HEK293T (cell line): Measurements from ENCODE around the gene TRIM10.

Experiments used
- CTBP1 ChIP-seq: fragments of 450-650 bp; IDR thresholded peaks from 2 replicates; pipeline ENCODE4 v1.6.1; 2016; ENCODE audit warnings: borderline replicate concordance
- ELF4 ChIP-seq: fragments of 450-650 bp; IDR thresholded peaks from 2 replicates; pipeline ENCODE4 v1.6.1; 2017; ENCODE audit warnings: antibody characterized with exemption
- FOXM1 ChIP-seq: fragments of 450-650 bp; IDR thresholded peaks from 2 replicates; pipeline ENCODE4 v1.6.1; 2017; ENCODE audit warnings: mild to moderate bottlenecking, borderline replicate concordance
- NFRKB ChIP-seq: fragments of 450-650 bp; IDR thresholded peaks from 2 replicates; pipeline ENCODE4 v1.6.1; 2016; ENCODE audit warnings: mild to moderate bottlenecking, moderate library complexity
- SP1 ChIP-seq: fragments of 450-650 bp; IDR thresholded peaks from 2 replicates; pipeline ENCODE4 v1.6.1; 2017
- SUZ12 ChIP-seq: fragments of 450-650 bp; IDR thresholded peaks from 2 replicates; pipeline ENCODE4 v1.6.1; 2016; ENCODE audit warnings: mild to moderate bottlenecking
- TARDBP ChIP-seq: fragments of 450-650 bp; IDR thresholded peaks from 2 replicates; pipeline ENCODE4 v1.6.1; 2016
- ZNF384 ChIP-seq: fragments of 450-650 bp; IDR thresholded peaks from 2 replicates; pipeline ENCODE4 v1.6.1; 2016

GRCh38 chr6:30135757-30136156, 25.3 kb downstream of the TRIM10 start, which contains the start of gene TRIM40:
- TF ChIP-seq TARDBP = no peak
- no peak for TF ChIP-seq CTBP1
- TF ChIP-seq SUZ12 = no peak
- no peak for TF ChIP-seq ELF4
- no peak for TF ChIP-seq FOXM1
- no peak for TF ChIP-seq ZNF384
- no peak for TF ChIP-seq SP1
- no peak for TF ChIP-seq NFRKB
